GM18868 (cell line): Measurements from ENCODE around the gene ANGEL2.
A peak's percentile ranks its signal among the peaks of the same experiment; 100 is the strongest.
"Not testable (repeated sequence)": the region's sequence is repeated elsewhere in the genome, so short reads cannot be mapped to it uniquely, and the experiment has no call there.

Source experiments
- ATAC-seq: cut with Tn5 transposase; IDR thresholded peaks from one replicate; pipeline ENCODE4 v1.9.1; 2021; ENCODE audit warnings: mild to moderate bottlenecking, moderate library complexity; ENCODE audit not compliant: unreplicated experiment

The ANGEL2 gene, protein sequence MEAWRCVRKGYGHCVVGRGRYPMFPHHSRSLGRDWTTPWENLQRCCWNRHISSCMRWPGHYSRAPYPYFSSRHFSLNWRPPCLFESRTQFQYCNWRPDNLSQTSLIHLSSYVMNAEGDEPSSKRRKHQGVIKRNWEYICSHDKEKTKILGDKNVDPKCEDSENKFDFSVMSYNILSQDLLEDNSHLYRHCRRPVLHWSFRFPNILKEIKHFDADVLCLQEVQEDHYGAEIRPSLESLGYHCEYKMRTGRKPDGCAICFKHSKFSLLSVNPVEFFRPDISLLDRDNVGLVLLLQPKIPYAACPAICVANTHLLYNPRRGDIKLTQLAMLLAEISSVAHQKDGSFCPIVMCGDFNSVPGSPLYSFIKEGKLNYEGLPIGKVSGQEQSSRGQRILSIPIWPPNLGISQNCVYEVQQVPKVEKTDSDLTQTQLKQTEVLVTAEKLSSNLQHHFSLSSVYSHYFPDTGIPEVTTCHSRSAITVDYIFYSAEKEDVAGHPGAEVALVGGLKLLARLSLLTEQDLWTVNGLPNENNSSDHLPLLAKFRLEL

DNA sequence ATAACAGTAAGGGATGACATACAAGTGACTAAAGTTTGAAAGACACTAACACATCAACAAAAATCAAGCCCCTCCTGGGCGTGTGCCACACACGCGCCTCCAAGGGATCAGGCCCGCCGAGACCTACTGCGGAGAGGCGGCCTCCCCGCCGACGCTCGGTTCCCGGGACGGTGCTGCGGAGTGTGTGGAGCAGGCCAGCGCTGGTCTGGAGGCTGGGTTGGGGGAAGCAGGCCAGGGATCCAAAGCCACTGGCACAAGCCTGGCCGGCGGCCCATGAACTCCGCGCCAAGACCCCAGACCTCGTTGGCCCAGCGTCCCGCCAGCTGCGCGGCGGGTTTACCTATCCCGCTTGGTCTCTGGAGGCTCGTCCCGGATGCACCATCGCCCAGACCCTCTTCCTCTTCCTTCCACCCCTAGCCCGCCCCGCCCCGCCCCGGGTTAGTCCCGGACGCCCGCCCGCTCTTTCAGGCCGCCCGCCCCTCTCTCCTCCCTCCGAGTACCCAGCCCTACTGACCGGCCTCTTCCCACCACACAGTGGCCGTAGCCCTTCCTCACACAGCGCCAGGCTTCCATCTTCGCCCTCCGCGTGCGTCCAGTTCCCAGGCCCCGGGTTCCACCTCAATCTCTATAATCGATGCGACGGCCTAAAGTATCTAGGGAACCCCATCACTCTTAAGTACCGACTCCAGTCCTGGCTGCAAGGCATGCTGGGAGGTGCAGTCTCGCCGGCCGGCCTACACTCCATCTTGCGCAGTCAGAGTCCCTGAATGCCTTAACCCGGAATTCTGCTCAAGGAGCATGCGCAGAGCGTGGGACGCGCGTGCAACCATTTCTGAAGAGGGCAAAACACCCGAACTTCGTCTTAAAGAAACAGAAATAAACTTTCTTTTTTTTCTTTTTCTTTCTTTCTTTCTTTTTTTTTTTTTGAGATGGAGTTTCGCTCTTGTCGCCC lies at the start of gene ANGEL2:
ANGEL2 (minus strand) TSS at position 769 of the 952 bp plus-strand sequence; CDS start at position 573, 196 bp downstream.
- ATAC-seq = peak; percentile 94

DNA sequence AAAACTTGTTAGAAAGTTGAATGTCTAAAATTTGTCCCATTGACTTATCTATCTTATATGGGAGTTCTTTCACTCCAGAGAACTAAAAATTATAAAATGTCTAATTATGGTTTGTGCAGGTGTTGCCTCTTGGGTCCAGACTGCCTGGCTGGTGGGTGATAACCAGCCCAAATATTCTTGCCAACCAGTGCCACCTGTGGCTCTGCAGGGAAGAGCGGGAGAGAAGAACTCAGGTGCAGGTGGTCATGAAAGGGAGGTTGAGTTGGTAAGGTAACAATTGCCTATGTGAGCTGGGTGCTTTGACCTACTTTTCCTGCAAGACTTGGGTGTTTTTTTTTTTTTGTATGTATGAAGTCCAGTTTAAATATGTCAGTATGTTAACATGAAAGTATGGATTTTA lies 45.6 kb upstream of the ANGEL2 start:
- ATAC-seq = no peak

DNA sequence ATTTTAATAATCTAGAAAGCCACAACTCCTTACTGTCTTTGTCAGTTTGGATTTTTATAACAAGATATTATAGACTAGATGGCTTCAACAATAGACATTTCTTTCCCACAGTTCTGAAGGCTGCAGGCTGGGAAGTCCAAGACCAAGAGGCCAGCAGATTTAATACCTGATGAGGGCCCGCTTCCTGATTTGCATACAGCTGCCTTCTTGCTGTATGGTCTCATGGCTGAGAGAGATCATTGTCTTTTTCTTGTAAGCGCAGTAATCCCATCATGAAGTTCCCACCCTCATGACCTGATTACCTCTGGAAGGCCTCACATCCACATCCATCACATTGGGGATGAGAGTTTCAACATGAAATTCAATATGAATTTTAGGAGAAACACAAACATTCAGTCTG lies 45.2 kb upstream of the ANGEL2 start:
- ATAC-seq = no peak

DNA sequence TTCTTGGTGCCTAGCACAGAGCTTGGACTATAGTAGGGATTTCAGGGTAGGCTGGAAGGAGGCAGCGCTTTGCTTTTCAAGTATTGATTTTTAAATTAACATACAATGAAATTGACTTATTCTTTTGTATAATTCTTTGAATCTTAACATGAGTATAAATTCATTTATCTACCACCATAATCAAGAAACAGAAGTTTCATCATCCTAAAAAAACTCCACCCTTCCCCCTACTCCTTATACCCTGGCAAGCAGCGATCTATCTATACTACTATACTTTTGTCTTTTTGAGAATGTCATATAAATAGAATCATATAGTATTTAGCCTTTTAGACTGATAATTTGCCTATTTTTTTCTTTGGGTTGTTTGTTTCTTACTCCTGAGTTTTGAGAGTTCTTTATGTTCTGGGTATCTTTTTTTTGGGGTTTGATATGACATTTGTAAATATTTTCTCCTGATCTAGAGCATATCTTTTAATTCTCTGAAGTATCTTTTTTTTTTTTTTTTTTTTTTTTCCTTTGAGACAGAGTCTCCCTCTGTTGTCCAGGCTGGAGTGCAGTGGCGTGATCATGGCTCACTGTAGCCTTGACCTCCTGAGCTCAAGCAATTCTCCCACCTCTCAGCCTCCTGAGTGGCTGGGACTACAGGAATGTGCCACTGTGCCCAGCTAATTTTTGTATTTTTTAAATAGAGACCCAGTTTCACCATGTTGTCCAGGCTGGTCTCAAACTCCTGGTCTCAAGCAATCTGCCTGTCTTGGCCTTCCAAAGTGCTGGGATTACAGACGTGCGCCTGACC lies 41.8 kb upstream of the ANGEL2 start:
- no peak for ATAC-seq

DNA sequence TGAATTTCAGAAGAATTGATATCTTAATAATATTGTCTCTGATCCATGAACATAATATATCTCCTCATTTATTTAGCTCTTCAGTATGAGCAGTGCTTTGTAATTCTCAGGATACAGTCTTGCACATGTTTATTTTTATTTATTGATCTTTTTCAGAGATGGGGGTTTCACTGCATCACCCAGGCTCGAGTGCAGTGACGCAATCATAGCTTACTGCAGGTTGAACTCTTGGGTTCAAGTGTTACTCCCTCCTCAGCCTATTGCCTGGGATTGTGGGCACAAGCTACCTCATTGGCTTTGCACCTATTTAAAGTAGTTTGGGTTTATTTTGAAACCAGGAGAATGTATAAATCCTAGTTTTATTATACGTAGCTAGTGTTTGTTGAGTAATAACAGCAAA lies 40.1 kb upstream of the ANGEL2 start:
- no peak for ATAC-seq

DNA sequence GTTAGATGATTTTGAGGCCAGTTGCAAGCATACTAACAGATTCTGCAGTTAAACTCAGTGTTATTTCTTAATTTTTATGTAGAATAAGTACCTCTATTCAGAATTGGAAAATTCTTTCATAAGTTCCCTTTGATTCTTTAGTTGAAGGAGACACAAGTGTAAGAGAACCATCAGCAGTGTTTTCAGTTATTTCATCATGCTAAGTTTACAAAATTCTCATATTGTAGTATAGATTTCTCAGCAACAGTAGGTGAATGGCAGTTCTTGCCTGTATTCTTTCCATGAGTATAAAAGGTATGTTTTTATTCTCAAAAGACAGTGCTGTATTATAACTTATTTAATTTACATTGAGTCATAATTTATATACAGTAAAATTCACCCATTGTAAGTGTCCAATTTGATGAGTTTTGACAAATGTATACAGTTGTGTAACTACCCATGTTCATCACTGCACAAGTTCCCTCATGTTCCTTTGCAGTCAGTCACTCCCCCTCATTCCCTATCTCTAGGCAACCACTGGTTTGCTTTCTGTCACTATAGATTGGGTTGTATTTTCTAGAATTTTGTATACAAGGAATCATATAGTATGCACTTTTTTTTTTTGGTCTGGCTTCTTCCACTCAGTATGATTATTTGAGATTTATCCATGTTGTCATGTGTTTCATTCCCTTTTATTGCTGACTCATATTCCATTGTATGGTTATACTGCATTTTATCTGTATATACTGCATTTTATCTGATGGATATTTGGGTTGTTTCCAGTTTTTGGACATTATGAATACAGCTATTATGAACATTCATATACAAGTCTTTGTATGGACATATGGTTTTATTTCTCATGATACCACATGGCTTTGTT lies 39.3 kb upstream of the ANGEL2 start:
- ATAC-seq = no peak

DNA sequence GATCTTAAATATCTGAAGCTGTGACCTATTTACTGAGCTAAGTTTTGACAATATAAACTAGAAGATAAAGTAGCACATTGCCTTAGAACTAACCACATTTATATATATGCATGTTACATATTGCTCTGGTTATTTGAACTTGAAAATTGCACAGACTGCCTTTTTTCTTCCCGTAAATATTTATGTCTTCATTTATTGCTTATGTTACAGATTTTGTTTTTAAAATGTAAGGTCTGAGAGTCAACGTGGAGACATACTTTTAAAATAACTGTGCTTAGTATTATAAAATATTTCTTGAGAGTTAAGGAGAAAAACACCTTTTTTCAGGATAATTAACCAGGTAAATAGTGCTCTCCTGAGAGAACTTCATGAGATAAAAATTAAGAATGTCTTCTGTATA lies 38.5 kb upstream of the ANGEL2 start:
- no peak for ATAC-seq

DNA sequence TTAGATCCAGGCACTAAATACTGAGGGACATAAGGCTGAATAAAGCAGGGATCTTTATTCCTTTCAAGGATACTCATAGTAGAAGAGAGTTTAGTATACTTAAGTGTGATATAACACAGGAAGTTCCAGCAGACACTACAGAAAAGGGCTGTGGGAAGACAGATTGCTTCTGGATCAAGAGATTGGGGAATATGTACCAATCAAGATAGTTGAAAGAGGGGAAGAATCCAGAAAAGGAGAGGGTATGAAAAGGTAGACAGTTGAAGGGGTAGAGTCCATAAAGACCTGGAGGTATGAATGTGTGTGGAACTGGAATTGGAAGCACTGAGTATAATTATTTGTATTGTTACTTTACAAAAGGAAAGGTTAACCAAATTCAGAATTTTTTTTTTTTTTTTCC lies 37.8 kb upstream of the ANGEL2 start:
- no peak for ATAC-seq

DNA sequence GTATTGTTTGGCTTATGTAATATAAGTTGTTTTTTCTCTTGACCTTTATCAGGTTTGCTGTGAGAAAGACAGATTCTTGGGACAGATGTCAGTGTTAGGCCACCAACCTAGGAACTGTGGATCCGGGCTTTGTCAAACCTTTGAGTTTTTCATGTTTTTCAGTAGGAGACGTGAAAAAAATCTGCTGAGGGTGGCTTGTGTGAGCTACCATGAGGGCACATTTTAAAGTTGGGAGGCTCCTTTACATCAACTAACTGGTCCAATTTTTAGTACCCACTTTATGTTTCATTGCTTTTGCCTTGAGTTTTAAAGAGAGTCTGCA lies 36.2 kb upstream of the ANGEL2 start:
- no peak for ATAC-seq

DNA sequence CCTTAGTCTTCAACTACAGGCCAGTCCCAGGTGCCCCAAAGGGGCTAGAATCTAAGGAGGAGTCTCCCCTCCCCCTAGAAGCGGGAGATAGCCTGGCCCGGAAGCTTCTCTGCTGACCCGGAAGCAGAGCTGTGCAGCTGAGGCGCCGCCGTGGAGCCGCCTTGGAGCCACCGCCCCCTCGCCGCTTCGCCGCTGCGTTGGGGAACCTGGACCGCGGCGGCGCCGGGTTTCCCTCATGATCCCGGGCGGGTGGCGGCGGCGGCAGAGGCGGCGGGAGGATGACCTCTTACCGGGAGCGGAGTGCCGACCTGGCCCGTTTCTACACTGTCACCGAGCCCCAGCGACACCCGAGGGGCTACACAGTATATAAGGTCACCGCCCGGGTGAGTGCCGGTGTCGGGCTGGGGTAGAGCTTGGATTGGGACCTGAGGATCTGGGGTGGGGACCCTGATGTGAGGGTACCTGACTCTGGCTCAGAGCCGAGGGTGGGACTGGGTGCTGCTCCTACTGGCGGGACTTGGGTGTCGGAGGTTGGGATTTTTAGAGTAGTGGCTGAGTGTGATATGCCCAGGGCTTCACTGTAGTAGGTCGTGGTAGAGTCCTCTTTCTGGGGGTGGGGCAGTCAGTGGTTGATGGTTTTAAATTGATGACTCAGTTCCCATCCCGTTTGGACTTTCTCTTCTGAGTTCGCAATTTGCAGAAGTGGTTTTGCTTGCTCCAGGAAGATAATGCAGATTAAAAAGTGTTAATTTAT lies 35.6 kb upstream of the ANGEL2 start, which contains the start of gene RPS6KC1:
RPS6KC1 (plus strand) TSS at position 115 of the 754 bp plus-strand sequence; CDS start at position 279, 164 bp downstream.
- peak; percentile 98 for ATAC-seq

DNA sequence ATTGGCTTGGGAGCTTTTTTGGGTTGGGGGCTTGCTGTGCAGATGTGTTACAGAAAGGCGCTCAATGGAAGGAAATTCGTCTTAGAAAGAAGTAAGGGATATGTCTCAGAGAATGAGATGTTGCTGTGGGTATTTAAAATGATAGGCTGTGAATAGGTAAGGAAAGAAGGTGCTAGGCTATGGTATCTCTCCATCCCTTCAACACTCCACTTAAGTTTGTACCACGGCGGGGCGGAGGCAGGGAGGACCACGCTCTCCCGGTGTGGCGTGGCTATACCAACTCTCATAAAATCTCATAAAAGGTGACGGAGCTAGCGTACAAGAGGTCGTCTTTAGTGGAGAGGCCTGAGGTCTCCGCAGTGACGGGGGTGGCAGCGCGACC lies 35.1 kb upstream of the ANGEL2 start:
- ATAC-seq = peak; percentile 28

DNA sequence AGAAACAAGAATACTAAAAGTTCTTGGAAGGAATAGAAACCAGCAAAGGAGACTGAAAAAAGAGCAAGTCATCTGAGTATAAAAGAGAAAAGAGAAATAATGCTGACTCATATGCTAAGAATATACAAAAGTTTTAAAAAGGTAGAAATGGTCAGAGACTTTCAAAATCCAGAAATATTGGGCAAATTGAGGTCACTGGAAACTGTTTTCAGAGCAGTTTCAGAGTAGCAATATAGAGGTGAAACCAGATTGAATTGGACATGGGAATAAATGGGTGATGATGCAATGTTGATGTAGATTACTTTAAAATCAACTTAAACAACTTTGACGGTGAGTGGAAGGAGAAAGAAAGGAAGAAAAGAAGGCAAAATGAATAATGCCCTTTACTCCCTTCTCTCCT lies 33.6 kb upstream of the ANGEL2 start:
- no peak for ATAC-seq

DNA sequence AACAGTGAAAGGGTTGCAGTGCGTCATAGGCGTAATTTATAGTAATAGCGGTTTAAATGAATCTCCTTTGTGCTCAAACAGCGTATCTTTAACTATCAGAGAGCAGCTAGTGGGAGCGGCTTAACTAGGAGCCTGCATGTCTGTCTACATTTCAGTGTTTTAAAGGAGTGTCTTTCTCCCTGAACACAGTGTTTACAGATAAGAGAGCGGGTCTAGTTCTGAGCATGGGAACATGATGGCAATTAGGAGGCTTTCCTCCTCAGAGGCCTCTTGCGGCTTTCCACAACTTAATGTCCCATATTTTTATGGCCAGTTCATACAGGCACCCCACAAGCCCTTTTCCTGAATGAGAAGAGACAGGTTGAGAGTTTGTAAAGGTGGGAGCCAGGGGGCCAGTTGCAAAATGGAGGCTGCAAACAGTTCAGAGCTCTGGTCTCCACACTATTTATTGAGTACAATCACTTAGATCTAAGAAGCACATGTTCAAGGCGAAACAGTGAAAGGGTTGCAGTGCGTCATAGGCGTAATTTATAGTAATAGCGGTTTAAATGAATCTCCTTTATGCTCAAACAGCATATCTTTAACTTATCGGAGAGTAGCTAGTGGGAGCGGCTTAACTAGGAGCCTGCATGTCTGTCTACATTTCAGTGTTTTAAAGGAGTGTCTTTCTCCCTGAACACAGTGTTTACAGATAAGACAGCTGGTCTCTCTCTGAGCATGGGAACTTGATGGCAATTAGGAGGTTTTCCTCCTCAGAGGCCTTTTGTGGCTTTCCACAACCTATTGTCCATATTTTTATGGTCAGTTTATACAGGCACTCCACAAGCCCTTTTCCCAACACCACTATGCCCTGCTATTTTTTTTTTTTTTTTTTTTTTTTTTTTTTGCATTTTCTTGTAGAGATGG lies 29.9 kb upstream of the ANGEL2 start:
- not testable (repeated sequence) for ATAC-seq

DNA sequence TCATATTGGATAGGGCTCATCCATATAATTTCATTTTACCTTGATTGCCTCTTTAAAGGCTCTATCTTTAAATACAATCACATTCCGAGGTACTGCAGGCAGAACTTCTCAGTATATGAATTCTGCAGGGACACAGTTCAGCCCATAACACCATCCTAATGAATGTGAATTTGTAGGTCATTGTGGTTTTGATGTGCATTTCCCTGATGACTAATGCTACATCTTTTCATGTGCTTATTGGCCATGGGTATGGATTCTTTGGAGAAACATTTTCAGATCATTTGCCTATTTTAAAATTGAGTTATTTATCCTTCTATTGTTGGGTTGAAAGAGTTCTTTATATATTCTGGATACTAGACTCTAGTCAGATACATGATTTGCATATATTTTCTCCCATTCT lies 25.8 kb upstream of the ANGEL2 start:
- ATAC-seq = no peak

DNA sequence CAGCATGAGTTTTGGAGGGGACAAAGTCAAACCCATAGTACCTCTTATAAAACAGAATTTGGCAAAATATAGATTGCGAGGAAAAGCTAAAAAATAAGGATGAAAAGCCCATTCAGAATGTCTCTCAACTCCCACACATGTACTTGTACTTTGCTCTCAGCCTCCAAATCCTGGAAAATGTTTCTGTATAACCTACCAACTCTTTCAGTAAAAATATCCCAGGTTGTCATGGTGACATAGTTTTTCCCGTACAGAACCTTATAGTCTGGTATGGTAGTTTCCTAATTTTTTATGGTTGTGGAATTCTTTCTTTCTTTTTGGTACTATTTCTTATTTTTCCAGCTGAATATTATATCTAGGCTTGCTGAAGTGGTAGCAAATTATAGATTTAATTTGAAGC lies 19.9 kb upstream of the ANGEL2 start:
- no peak for ATAC-seq

DNA sequence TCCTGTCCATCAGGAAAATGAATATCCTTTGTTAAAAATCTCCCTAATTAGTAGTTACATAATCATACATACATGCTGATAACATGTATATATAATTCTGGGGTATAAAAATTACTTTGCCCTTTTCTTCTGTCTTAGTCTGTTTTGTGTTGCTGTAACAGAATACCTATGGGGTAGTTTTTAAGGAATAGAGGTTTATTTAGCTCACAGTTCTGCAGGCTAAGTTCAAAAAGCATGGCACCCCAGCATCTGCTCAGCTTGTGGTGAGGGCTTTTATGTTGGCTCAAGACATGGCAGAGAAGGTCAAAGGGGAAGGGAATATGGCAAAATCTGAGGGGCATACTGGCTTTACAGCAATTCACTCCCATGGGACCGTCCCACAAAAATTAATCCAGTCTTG lies 19.0 kb upstream of the ANGEL2 start:
- no peak for ATAC-seq

DNA sequence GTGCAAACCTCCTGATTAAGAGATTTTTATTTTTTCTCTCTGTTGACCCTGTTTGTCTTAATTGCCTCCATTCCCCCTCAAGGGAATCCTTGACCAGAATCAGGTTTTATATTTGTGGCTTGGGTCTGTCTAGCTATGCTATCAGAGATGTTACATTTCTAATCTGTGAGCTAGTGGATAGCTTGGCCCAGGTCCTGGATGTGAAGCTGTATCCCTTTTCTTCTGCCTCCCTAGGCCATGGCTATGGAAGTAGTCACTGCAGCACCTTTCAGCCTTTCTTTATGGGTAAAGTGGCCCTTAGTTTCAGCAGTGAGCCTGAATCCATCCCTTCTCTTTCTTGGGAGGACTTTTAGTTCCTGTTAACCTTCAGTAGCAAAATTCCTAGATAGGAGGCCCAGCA lies 17.0 kb upstream of the ANGEL2 start:
- no peak for ATAC-seq

DNA sequence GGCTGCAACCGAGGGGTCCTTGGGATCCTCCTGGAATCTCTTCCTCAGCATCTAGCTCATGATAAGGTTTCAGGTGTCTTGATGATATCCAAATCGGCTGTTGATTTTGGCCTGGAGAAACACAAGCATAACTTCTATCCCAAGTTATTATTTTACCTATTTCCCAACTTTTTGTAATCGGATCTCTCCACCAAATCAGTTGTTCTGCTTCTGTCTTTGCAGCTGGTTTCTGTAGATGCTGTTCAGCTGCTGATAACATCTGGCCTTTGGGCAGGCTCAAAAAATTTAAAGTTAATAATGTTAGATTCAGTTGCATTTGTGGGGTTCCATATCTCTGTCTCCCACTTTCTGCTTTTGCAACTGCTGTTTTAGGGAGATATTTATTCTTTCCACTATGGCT lies 11.4 kb upstream of the ANGEL2 start:
- ATAC-seq = not testable (repeated sequence)
